Heart left ventricle (tissue), 13 donors: Measurements from ENCODE around the gene DTX4.

ENCODE experiments used
- CTCF ChIP-seq, 12 donors: fragments of 200-600 bp; sonication (generic) in 4 of 12; IDR thresholded peaks; one replicate each; pipeline versions ENCODE4 v1.5.0 to v1.8.0; 2018 to 2022; ENCODE audit warnings: antibody characterized with exemption in 12 of 12, mild to moderate bottlenecking in 5 of 12
- POLR2A ChIP-seq, 2 donors: fragments of 450-650 bp; IDR thresholded peaks; one replicate each; pipeline ENCODE4 v1.6.1; 2017; ENCODE audit warnings: antibody characterized with exemption in 2 of 2, mild to moderate bottlenecking in 2 of 2, moderate library complexity in 2 of 2
- donor health status: ischemic (EF 13 %, LVEDD 7.1; RV severe dilation, severe dysfunction).
- donor health status: DM: no; HTN: yes; CAD: no.
- donor health status: DM: no; HTN: no; CAD: no.
- donor health status: ischemic (EF 25% LVEDD 6.9; RV normal size, moderate dysfunction).
- donor health status: ischemic (EF 25% LVEDD 5.7; RV mildly dilated, moderate dysfunction).
- donor health status: ischemic (EF 35%, LVEDD 5.7; RV mildly dilated, moderate dysfunction).
- donor health status: nonischemic (EF 11% LVEDD 7.7; RV severe dilation, severe dysfunction).
- donor health status: DM: yes; HTN: yes; CAD: no.
- donor health status: PGD.
- donor health status: ischemic (EF 29% LVEDD 5.4; RV normal size, mild dysfunction).
- donor health status: nonischemic (EF 23%, LVEDD 6.1; RV moderate dilation, normal function).

- peak; percentile 28 to 56 (median 46) for TF ChIP-seq CTCF (IDR thresholded peaks at IDR 0.05)
- no peak for TF ChIP-seq POLR2A (IDR thresholded peaks at IDR 0.05)
Measured at GRCh38 chr11:59186130-59186594, 14.2 kb downstream of the DTX4 start.
